IPS DF 4.7 (cell line): ENCODE data around the gene LIN37.
A peak's percentile ranks its signal among the peaks of the same experiment; 100 is the strongest.

ENCODE experiments used
- DNase-seq: peaks from one replicate; pipeline ENCODE4 v3.0.0-alpha.2; 2013; ENCODE audit warnings: low spot score; ENCODE audit errors: extremely low read depth

LIN37 gene

DNA sequence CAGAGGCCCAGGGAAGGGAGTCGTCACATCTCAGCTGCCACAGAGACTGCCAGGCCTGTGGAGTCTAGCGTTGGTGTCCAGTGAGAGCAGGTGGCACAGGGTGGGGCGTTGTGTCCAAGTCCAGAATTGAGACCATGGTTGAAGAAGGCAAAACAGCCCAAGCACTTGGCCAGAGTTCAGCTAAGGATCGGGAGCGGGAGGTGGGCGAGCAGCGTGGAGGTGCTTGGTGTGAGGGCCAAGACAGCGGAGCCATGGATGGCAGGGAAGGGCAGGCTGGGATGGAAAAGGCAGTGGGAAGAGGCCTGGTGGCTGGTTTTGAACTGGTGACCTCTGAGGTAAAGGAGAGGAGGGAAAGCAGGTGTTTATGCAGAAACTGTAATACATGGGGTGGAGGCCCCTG lies 14.1 kb upstream of the LIN37 start:
- no peak for DNase-seq

DNA sequence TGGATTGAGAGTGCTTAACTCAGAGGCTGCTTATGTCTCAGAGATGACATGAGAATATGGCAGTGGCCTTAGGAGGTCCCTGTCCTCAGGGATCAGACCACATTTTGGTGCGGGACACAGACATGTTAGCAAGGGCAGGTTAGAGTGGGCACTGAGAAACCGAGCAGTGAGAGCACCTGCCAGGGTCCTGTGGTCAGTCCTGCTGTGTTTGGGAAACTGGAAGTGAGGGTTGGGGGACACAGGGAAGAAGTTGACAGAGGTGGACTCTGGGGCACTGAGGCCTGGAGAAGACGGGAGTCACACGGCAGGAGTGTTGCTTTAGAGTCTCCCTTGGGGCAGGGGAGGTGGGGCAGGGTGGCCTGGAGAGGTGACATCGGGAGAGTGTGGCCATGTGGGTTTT lies 13.5 kb upstream of the LIN37 start:
- no peak for DNase-seq

DNA sequence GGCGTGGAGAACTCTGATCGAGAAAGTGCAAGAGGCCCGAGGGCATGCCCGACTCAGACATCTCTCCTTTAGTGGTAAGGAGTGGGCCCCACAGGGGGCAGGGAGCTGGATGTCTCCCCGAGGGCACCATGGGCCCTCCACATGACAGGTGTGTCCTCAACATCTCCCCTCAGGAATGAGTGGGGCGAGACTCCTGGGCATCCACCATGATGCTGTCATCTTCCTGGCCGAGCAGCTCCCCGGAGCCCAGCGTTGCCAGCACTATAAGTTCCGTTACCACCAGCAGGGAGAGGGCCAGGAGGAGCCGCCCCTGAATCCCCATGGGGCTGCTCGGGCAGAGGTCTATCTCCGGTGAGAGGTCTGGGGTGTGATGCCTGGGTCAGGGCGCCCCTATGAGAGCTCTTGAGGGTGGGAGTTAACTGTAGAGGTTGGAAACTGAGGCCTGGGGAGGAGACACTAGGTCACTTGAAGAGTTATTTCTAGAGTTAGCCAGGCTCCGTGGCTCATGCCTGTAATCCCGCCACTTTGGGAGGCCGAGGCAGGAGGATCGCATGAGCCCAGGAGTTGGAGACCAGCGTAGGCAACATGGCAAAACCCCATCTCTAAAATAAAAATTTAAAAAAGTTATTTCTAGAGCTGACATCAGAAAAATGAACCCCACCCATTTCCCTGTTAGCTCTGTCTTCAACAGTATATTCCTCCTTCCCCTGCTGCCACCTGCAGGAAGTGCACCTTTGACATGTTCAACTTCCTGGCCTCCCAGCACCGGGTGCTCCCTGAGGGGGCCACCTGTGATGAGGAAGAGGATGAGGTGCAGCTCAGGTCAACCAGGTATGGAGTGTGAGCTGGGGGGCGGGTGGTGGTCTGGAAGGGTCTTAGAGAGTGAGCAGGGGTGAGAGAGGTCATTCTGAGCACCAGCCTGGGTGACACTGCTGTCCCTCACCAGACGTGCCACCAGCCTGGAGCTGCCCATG lies 11.2 kb upstream of the LIN37 start:
- DNase-seq = no peak

DNA sequence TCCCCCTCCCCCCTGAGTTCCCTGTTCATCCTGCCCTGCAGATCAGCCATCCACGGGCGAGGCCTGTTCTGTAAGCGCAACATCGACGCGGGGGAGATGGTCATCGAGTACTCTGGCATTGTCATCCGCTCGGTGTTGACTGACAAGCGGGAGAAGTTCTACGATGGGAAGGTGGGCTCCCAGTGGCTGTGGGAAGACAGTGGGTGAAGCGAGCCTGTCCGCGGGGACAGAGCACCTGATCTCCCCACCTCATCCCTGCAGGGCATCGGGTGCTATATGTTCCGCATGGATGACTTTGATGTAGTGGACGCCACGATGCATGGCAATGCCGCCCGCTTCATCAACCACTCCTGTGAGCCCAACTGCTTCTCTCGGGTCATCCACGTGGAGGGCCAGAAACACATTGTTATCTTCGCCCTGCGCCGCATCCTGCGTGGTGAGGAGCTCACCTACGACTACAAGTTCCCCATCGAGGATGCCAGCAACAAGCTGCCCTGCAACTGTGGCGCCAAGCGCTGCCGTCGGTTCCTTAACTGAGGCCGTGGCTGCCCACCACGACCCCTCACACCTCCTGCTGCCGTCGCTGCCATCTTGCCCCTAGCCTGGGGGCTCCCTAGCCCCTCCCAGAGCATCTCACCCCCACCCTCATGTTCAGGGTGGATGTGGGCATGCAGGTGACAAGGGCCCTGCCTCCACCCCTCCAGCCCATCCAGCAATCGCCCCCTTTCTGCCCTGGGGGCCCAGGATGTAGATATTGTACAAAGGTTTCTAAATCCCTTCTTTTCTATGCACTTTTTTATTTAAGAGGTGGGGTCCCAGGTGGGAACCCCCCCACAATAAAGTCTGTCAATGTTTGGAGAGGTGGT lies 10.1 kb upstream of the LIN37 start:
- DNase-seq = no peak

DNA sequence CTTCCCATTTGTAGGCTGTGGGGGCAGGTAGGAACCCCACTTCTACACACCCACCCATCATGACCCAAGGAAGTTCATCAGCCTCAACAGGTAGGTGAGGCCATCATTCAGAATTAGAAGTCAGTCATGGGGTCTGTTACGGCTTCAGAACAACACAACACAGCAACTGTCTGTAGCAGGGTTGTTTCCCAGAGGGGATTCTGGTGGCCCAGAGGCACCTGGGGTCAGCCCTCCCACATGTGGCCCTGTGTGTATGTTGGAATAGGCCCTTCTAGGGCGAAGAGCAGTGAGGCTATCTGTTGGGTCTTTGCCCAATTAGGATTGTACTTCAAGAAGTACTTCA lies 9.5 kb upstream of the LIN37 start:
- DNase-seq = no peak

DNA sequence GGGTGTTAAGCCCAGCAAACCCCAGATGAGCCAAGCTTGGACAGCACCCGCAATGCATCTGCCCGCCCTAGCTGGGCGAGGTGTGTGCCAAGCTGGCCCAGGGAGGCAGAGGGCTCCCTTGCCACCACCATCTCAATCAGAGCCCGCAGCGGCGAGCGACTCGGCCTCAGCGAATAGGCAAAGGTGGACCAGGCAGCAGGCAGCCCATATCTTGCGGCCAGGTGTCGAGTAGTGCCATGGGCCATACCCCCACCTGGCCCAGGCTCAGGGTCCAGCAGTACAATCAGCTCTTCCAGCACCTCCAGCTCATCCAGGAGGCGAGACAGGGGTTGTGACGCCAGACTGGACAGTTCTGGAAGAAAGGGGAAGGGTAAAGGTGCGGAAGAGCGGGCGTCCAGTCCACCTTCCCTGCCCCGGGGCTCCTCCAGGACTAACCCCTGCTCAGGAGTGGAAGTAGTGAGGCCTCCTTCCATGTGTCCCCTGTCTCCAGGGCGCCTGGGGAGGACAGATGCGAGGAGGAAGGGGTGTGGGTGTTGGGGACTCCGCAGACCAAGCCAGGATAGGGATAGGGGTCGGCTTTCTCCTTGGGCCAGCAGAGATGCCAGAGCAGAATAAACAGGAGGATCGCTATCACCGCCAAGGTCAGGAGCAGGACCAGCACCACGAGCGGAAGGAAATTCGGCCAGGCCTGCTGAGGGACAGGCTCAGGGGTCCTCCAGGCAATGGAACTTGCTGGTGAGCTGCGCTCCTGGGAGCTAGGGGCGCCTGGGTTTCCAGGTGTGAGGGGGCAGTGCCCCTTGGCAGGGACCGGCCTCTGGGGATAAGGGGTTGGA lies 8.9 kb upstream of the LIN37 start:
- no peak for DNase-seq

DNA sequence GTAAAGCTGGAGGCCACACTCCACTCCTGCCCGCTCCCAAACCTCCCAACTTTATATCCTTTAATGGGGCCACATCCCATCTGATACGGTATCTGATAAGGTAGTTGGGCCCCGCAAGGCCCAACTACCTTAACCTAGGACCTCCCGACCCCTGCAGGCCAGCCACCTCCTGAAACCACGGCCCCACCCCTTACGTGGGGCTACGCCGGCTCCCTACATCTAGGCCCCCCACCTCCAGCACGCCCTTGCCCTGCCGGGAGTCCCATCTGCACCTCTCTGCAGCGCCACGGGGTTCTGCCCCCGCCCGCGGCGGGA lies 8.3 kb upstream of the LIN37 start:
- DNase-seq = no peak

DNA sequence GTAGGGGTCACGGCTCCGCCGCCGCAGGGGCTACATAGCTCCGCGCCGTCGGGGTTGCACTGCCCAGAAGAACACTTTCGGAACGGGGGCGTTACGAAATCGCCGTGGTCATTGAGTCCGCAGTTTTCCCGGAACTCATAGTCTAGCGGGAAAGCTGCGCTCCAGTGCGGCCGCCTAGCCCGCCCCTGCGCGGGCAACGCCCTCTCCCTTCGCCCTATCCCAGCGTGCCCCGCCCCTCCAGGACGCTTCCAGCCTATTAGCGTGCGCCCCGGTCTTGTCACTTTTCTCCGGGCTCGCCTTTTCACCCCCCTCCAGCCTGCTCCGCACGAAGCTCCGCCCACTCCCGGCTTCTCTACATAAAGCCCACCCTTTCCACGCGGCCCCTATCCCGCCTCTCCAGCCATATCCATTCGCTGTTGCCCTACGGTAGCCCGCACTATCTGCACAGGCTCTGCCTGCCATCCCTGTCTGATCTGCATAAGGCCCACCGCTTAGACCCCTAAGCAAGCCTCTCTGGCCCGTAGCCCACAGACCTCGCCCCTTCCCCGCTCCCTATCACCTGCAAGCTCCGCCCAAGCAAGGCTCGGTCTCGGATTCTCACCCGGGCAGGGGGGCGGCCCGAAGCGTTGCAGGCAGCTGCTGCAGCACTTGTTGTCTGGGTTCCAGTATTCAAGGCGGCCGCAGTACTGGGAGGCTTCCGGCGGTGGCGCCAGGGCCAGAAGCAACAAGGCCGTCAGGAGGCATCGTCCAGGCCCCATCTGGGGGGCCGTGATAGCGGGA lies 7.8 kb upstream of the LIN37 start:
- DNase-seq = no peak

DNA sequence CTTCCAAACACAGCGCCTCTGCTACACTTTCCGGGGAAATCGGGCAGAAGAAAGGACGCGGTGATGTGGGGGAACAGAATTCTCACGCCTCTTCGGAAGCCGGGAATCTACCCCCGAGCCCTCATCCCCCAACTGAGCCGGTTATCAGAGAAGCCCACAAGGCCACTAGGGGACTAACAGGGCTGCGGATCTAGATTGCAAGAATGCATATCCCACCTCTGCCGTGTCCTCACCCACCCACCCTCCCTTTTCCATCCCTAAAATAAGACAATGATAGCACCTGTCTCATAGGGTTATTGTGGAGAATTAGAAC lies 7.2 kb upstream of the LIN37 start:
- DNase-seq = no peak

DNA sequence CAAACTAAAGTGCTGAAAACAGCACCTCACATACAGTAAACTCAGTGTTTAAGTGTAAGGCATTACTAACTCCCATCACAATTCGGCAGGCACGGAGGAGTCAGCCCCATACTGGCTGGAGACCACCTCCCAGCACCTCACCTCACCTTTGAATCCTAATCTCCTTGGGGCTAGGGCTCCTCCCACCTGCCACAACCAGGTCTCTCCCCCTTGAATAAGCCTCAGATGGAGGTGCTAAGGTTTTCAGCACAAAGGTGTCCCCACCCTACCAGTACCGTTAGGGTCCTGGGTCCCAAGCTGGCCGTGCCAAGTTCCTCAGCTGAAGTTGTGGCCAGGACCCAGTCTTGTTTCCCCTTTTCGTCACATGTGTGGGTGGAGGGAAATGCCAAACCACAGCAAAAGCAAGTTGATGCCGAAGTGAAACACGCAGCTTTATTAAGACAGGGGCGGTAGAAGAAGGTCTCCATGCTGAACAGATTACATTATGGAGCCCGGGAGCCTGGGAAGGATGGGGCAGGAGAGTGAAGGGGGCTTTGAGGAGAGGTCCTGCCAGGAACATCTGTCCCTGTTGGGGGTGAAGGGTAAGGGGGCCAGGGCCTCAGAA lies 6.2 kb upstream of the LIN37 start, which contains the start of gene IGFLR1:
Gene IGFLR1 (minus strand): TSS at position 332 of the 604 bp plus-strand sequence. CDS start 1,272 bp downstream, outside the sequence.
- no peak for DNase-seq

DNA sequence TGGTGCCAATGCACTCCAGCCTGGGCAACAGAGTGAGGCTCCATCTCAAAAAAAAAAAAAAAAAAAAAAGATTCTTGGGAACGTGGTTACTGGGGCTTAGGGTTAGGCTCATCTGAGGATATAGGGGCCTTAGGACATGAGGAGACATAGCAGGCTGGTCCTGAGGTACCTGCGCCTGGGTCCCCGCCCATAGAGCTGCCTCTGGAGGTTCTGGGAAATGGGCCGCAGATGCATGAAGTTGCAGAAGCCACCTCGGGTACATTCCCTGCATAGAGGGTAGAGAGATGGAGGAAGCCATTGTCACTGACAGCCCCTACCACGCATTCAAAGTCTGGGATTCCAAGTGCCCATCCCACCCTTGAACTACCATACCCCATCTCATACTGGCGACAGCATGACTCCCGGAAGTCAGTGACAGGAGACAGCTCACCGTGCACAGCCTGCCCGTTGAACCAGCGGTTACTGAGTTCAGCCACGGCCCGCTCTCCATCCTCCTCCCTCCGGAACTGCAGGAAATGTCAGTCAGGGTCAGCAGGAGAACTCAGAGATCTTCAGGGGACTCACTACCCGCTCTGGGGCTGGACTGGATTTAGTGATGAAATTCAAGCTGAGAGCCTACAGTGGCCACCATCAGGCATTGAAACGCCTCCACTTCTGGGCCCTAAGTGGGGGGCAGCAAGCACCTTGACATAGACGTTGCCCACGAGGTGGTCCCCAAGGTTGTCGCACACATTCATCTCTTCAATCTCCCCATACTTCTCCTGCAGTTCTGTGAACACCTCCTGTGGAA lies 4.5 kb upstream of the LIN37 start:
- DNase-seq = no peak

DNA sequence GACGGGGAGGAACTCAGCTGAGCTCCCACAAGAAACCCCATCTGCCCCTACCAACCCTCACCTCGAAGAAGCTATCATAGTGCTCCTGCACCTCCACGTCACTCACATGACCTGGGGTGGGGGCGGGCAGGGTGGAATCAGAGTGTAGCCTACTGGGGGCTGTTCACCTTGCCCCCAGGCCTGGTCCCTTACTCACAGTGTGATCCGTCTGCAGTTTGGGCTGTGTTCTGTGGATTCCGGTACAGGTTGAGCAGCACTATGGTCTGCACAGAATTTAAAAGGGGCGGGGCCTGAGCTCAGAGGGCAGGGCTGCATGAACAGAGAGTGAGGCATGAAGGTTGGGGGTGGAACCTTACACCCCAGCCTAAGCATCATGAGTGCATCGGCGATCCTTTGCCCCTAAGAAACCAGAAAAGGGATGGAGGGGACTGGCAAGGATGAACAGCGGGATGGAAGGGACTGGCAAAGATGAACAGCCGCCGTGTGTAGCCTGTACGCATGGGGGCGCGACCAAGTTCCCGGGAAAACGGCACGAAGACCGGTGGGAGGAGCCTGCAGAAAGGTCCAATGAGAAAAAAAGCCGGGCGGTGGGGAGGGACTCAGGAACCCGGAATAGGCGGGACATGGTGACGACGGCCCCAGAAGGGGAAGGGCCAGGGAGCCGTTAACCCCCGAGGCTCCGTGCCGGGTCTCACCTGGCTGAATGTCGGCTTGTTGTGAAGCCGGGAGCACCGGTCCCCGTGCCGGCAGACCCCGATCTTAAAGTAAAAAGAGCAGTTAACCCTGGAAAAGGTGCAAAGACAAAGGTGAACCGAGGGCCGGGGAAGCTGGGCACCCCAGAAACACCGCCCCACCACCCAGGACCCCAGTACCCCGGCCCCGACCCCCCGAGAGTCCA lies 3.7 kb upstream of the LIN37 start:
- DNase-seq = no peak

DNA sequence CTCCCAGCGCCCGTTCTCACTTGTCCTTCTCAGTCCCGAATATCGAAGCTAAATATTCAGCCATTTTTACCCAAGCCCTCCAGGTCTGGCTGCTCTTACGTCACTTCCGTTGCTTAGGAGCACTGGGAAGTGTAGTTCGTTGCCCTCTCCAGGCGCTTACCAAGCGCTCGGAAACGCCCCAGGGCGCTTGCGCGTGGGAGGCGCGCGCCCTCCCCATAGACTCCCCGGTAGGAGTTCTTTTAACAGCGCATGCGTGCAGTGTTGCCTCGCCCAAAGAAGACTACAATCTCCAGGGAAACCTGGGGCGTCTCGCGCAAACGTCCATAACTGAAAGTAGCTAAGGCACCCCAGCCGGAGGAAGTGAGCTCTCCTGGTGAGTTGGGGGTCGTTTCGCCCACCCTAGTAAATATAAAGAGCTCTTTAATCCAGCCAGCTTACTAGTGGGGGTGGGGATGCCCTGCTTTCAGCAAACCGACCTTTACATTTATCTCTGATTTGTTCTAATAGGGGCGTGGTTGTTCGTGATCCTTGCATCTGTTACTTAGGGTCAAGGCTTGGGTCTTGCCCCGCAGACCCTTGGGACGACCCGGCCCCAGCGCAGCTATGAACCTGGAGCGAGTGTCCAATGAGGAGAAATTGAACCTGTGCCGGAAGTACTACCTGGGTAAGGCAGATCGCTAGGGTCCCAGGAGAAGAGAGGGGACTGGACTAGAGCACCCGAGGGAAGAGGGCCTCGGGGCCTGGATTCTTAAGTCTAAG lies 2.9 kb upstream of the LIN37 start, which contains the start of the genes PSENEN and U2AF1L4:
Gene PSENEN (plus strand): TSS at position 324 of the 759 bp plus-strand sequence. CDS start 280 bp downstream, at position 604.
Gene U2AF1L4 (minus strand): TSS at position 91 of the 759 bp plus-strand sequence. CDS start 27 bp downstream, at position 64.
- peak; percentile 97 for DNase-seq

DNA sequence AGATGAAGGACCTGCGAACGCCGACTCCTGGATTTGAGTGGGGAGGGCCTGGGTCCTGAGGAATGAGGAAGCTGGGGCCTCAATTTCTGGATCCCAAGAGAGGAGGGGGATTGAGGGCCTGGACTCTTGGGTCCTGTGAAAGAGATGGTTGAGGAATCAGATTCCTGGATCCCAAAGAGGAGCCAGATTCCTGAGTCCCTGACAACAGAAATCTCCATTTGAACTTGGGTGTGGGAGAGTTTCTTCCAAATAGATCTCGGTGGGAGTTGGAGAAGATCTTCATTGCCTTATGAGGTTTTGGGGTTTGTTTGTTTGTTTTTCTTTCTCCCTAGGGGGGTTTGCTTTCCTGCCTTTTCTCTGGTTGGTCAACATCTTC lies 2.3 kb upstream of the LIN37 start:
- no peak for DNase-seq

DNA sequence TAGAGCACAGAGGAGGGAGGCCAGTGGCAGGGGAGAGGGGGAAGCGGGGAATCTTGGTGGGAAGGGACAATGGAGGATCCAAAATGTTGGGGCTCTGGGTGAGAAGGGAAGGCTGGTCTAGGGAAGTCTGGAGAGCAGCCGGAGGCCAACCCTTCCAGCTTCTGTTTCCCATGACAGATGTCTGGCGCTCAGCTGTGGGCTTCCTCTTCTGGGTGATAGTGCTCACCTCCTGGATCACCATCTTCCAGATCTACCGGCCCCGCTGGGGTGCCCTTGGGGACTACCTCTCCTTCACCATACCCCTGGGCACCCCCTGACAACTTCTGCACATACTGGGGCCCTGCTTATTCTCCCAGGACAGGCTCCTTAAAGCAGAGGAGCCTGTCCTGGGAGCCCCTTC lies 1.8 kb upstream of the LIN37 start:
- DNase-seq = no peak

DNA sequence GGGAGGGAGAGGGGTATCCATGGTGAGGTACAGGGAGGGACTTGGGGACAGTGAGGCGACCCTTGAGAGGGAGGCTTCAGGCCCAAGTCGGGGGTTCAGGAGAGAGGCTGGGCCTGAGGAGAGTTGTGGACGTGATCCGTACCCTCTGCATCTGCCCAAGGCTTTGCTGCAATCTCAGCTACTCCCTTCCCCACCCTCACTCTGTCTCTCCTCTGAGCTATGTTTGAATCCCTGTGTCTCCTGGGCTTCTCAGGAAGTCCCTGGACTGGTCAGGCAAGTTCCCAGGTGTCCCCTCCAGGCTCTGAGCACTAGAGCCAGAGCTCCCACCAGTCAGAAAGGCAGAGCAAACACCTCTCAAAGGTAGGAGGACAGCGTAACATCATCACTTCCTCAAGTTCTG lies 1.8 kb downstream of the LIN37 start:
- no peak for DNase-seq

DNA sequence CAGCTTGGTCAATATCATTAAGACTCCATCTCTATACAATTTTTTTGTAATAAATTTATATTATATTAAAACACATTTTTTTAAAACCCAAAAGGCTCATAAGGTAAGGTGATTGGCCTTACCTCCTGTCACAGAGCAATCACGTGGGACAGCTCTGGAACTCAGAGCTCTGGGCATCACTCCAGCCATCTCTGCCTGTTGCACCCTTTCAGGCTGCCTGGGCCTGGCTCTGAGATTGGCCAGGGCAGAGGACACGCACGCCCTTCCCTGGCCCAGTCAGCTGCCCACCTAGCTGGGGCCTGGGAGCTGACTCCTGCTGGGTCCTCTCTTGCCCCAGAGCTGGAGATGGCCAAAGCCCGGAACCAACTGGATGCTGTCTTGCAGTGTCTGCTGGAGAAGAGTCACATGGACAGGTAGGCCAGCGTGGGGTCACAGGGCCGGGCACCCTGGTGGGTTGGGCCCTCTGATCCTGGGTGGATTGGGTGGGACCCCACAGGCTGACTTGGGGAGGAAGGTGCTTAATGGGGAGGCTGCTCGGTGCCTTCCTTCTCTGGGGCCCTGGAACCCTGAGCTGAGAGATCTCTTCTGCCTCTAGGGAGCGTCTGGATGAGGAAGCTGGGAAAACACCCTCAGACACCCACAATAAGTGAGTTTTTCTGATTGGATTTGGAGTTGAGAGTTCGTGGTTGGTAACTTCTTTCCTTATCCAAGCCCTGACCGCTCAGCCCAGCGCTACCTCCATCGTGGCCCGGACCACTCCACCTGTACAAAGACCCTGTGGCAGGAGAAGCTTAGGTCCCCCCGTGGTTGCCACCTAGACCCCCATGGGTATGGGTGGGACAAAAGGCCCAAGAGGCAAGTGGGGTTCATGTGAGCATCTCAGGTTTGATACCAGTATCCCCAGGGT lies 3.7 kb downstream of the LIN37 start:
- no peak for DNase-seq
